CD14-positive monocyte (primary cell): ENCODE results near the gene ADAMTSL2. TPM values are rescaled to one million over a fixed set of nuclear protein-coding genes. Genes with fewer than 3 reads are reported as not detected.

Experiments
- DNase-seq, 3 donors: peaks; one replicate each; pipeline ENCODE4 v3.0.0-alpha.2; 2011 to 2022
- H2AFZ ChIP-seq: 2 replicates; pipeline ENCODE4 v1.6.0; 2012; ENCODE audit warnings: mild to moderate bottlenecking, low read depth, low read length, inconsistent platforms; ENCODE audit not compliant: insufficient read depth, poor library complexity, severe bottlenecking
- H3K27ac ChIP-seq, 2 donors: 1 replicate in 1 of 2; 2 replicates in 1 of 2; pipeline ENCODE4 v1.5.1; 2012 to 2013; ENCODE audit warnings: low read length in 2 of 2, control low read depth in 1 of 2, inconsistent platforms in 1 of 2, low read depth in 1 of 2, mild to moderate bottlenecking in 1 of 2
- H3K27me3 ChIP-seq, 2 donors: one replicate each; pipeline versions ENCODE4 v1.6.0 to v1.6.1; 2011 to 2013; ENCODE audit warnings: low read length in 2 of 2; ENCODE audit not compliant: control insufficient read depth in 2 of 2, insufficient read depth in 2 of 2
- H3K36me3 ChIP-seq, 2 donors: replicated peaks in 1 of 2; 1 replicate in 1 of 2; 2 replicates in 1 of 2; pipeline versions ENCODE4 v1.5.1 to v1.6.1; 2012 to 2013; ENCODE audit warnings: low read length in 2 of 2, control low read depth in 1 of 2, inconsistent platforms in 1 of 2, mild to moderate bottlenecking in 1 of 2; ENCODE audit not compliant: insufficient read depth in 2 of 2, control insufficient read depth in 1 of 2
- H3K4me1 ChIP-seq, 2 donors: 1 replicate in 1 of 2; 2 replicates in 1 of 2; pipeline versions ENCODE4 v1.5.1 to v1.6.1; 2012 to 2013; ENCODE audit warnings: low read length in 2 of 2, control low read depth in 1 of 2, inconsistent platforms in 1 of 2, mild to moderate bottlenecking in 1 of 2, moderate library complexity in 1 of 2; ENCODE audit not compliant: insufficient read depth in 2 of 2, control insufficient read depth in 1 of 2
- H3K4me2 ChIP-seq: replicated peaks from 2 replicates; pipeline ENCODE3; 2012; ENCODE audit warnings: low read length, moderate library complexity, mild to moderate bottlenecking; ENCODE audit not compliant: poor library complexity, severe bottlenecking; ENCODE audit errors: extremely low read depth
- H3K4me3 ChIP-seq, 3 experiments: fragments of 200-600 bp in 1 of 3; sonication (generic) in 1 of 3; replicated peaks in 1 of 3; 1 replicate in 2 of 3; 2 replicates in 1 of 3; pipeline ENCODE4 v1.5.1; 2011 to 2013; ENCODE audit warnings: low read length in 3 of 3, mild to moderate bottlenecking in 3 of 3, control low read depth in 2 of 3, low read depth in 2 of 3, inconsistent platforms in 1 of 3, moderate library complexity in 1 of 3
- H3K79me2 ChIP-seq: 2 replicates; pipeline ENCODE4 v1.6.0; 2012; ENCODE audit warnings: mild to moderate bottlenecking, control low read depth, inconsistent platforms, low read length, moderate library complexity; ENCODE audit not compliant: insufficient read depth
- H3K9ac ChIP-seq: 2 replicates; pipeline ENCODE4 v1.6.0; 2017; ENCODE audit warnings: low read length, mild to moderate bottlenecking; ENCODE audit not compliant: insufficient read depth, poor library complexity, severe bottlenecking
- H3K9me3 ChIP-seq, 2 donors: replicated peaks in 1 of 2; 1 replicate in 1 of 2; 2 replicates in 1 of 2; pipeline versions ENCODE4 v1.5.1 to v1.6.1; 2012 to 2013; ENCODE audit warnings: low read length in 2 of 2, control low read depth in 1 of 2; ENCODE audit not compliant: control insufficient read depth in 1 of 2, insufficient read depth in 1 of 2
- H4K20me1 ChIP-seq: 2 replicates; pipeline ENCODE4 v1.6.0; 2012; ENCODE audit warnings: mild to moderate bottlenecking, low read length, control low read depth, moderate library complexity; ENCODE audit not compliant: insufficient read depth
- H3K27ac Mint-ChIP-seq, 7 donors: one replicate each; pipeline ENCODE4 v1.8.0; 2020; ENCODE audit warnings: mild to moderate bottlenecking in 7 of 7, mixed read lengths in 7 of 7, moderate library complexity in 6 of 7, inconsistent platforms in 2 of 7
- H3K27me3 Mint-ChIP-seq, 3 donors: one replicate each; pipeline ENCODE4 v1.8.0; 2021 to 2022; ENCODE audit warnings: low read depth in 3 of 3, mild to moderate bottlenecking in 3 of 3, mixed read lengths in 3 of 3, moderate library complexity in 3 of 3, inconsistent platforms in 1 of 3
- H3K36me3 Mint-ChIP-seq, 2 donors: one replicate each; pipeline ENCODE4 v1.8.0; 2020; ENCODE audit warnings: mixed read lengths in 2 of 2, inconsistent platforms in 1 of 2, mild to moderate bottlenecking in 1 of 2
- H3K4me1 Mint-ChIP-seq: one replicate; pipeline ENCODE4 v1.8.0; 2020; ENCODE audit warnings: mild to moderate bottlenecking, mixed read lengths
- H3K4me3 Mint-ChIP-seq, 2 donors: one replicate each; pipeline ENCODE4 v1.8.0; 2020; ENCODE audit warnings: mild to moderate bottlenecking in 2 of 2, mixed read lengths in 2 of 2, moderate library complexity in 1 of 2
- H3K9me3 Mint-ChIP-seq, 7 donors: one replicate each; pipeline ENCODE4 v1.8.0; 2020 to 2022; ENCODE audit warnings: mixed read lengths in 7 of 7, mild to moderate bottlenecking in 6 of 7, moderate library complexity in 6 of 7, inconsistent platforms in 2 of 7
- WGBS: methylation state at CpG from one replicate; pipeline ENCODE4 v1.1.5; 2013; ENCODE audit warnings: missing lambda C conversion rate; ENCODE audit not compliant: insufficient coverage; 5-methylcytosine and 5-hydroxymethylcytosine counted together
- intact Hi-C, 2 donors: fragments of 100-400 bp; cut with micrococcal nuclease; formaldehyde crosslinking; loops; one replicate each; pipeline versions ENCODE4 v1.15.0 to v1.15.1; 2023
- polyA plus RNA-seq, 3 donors: library from polyadenylated mRNA; depleted of rRNA in 1 of 3; unstranded in 2 of 3; stranded (reverse) in 1 of 3; fragments of 300-500 nt in 2 of 3; fragments of >200 nt in 1 of 3; fragmentation: Illumina TruSeq in 2 of 3; gene quantifications; 1 replicate in 2 of 3; 2 replicates in 1 of 3; pipeline ENCODE4 v1.2.3, GENCODE V29; 2012 to 2021
- TF ChIP-seq, protein P1 (sequence below): fragments of 200-600 bp; IDR thresholded peaks from one replicate; pipeline ENCODE4 v1.8.0; 2022; ENCODE audit warnings: antibody characterized with exemption, mild to moderate bottlenecking

The ADAMTSL2 gene
- polyA plus RNA-seq, 3 donors, result 0.08 TPM; not detected in 2

DNA sequence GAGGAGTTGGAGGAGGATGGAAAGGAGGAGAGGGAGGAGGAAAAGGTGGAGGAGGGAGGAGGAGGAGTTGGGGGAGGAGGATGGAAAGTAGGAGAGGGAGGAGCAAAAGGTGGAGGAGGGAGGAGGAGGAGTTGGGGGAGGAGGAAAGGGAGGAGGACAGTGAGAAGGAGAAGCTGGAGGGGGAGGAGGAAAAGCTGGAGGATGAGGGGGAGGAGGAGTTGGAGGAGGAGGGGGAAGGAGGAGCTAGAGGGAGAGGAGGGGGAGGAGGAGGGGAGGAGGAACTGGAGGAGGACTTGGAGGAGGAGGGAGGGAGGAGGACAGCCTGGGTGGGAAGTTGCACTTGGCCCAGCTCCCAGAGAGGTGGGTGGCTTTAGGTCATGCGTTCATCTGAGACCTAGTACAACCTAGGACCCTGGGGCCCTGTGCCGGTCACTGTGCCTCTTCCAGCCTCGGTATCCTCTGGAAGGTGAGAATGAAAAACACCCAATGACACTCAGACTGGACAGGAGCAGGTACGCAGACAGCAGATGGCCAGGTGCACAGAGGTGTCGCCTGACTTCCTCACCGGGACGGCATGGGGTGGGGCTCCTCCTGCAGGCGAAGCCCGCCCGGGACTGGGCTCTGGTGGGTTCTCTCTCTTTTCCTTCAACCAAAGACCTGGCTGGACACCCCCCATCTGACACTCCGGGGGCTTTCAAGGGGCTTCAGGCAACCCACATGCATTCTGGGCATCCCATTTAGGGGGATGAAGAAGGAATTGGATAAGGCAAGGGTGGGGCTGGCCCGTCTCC lies 43.4 kb upstream of the ADAMTSL2 start:
- Histone ChIP-seq H3K9ac (no peak overlapping the region), H2AFZ (no peak overlapping the region), H3K27me3 (no peaks in the 10 kb centered on the region), H3K4me3 (no peak overlapping the region), H3K9me3 (no peaks in the 10 kb centered on the region), H3K4me1 (peaks cover 2% of the 10 kb centered on the region in 2 donors), H3K4me2 (no peak overlapping the region), H3K36me3 (no peaks in the 10 kb centered on the region), H3K79me2 (no peaks in the 10 kb centered on the region), H4K20me1 (no peaks in the 10 kb centered on the region), H3K27ac (no peak overlapping the region)
- TF ChIP-seq, protein P1, sequence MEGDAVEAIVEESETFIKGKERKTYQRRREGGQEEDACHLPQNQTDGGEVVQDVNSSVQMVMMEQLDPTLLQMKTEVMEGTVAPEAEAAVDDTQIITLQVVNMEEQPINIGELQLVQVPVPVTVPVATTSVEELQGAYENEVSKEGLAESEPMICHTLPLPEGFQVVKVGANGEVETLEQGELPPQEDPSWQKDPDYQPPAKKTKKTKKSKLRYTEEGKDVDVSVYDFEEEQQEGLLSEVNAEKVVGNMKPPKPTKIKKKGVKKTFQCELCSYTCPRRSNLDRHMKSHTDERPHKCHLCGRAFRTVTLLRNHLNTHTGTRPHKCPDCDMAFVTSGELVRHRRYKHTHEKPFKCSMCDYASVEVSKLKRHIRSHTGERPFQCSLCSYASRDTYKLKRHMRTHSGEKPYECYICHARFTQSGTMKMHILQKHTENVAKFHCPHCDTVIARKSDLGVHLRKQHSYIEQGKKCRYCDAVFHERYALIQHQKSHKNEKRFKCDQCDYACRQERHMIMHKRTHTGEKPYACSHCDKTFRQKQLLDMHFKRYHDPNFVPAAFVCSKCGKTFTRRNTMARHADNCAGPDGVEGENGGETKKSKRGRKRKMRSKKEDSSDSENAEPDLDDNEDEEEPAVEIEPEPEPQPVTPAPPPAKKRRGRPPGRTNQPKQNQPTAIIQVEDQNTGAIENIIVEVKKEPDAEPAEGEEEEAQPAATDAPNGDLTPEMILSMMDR, result no peak
- H3K36me3 Mint-ChIP-seq, result no peaks in the 10 kb centered on the region
- intact Hi-C loops, result no loop called here
- 73% methylated on average over 7 of the region's 12 CpGs for WGBS
- no peak for DNase-seq
- H3K4me1 Mint-ChIP-seq, result peaks cover 4% of the 10 kb centered on the region
- peaks cover 3 to 9% (median 3%) of the 10 kb centered on the region in 3 donors for H3K27me3 Mint-ChIP-seq
- H3K4me3 Mint-ChIP-seq, result no peak overlapping the region
- H3K27ac Mint-ChIP-seq, result no peak overlapping the region
- H3K9me3 Mint-ChIP-seq, result no peaks in the 10 kb centered on the region

DNA sequence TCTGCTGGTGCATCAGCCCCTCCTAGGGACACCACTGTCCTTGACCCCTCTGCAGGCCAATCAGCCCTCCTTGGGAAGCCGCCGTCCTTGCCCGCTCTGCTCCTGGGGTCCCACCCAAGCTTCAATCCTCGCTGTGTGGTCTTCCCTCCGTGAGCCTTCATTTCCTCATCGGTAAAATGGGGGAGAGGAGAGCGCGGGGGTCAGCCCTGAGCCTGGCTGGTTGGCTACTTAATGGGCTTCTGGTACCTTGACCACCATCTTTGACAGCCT lies 42.9 kb upstream of the ADAMTSL2 start:
- no peaks in the 10 kb centered on the region for H3K9me3 ChIP-seq
- no peak overlapping the region for H3K27ac Mint-ChIP-seq
- intact Hi-C loops, result no loop called here
- H3K4me1 Mint-ChIP-seq, result no peaks in the 10 kb centered on the region
- no peaks in the 10 kb centered on the region for H3K36me3 Mint-ChIP-seq
- no peaks in the 10 kb centered on the region for H4K20me1 ChIP-seq
- WGBS, result 92% methylated on average over 8 of the region's 8 CpGs
- H3K4me2 ChIP-seq, result no peak overlapping the region
- no peaks in the 10 kb centered on the region for H3K36me3 ChIP-seq
- H3K4me1 ChIP-seq, result no peaks in the 10 kb centered on the region
- no peak overlapping the region for H3K9ac ChIP-seq
- H3K27me3 ChIP-seq, result no peaks in the 10 kb centered on the region
- no peak overlapping the region for H3K4me3 ChIP-seq
- no peak overlapping the region for H3K27ac ChIP-seq
- no peak for DNase-seq
- no peaks in the 10 kb centered on the region for H3K79me2 ChIP-seq
- H3K4me3 Mint-ChIP-seq, result no peak overlapping the region
- H2AFZ ChIP-seq, result no peak overlapping the region
- peaks cover 3 to 9% (median 3%) of the 10 kb centered on the region in 3 donors for H3K27me3 Mint-ChIP-seq
- TF ChIP-seq, protein P1, result no peak
- H3K9me3 Mint-ChIP-seq, result no peaks in the 10 kb centered on the region
